ENCODE measurements around the gene MAP3K5.

MAP3K5 gene

DNA sequence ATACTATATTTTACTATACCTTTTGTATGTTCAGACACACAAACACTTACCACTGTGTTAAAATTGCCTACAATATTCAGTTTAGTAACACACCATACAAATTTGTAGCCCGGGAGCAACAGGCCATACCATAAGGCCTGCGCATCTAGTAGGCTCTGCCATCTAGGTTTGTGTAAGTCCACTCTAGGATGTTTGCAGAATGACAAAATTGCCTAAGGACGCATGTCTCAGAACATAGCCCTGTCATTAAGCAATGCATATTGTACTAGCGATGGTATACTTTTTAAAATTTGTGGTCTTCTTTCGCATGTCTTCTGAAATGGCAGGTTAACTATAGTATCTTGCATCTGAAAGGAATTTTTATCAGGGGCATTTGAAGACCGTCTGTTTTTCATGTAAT, 215.5 kb downstream of the MAP3K5 start:
- Histone ChIP-seq H3K4me1 (ENCODE audit: control insufficient read depth, insufficient read depth, low read length) (peaks cover 6% of the 10 kb centered on the region), H3K4me3 (ENCODE audit: low read length) (no peak overlapping the region), H3K9me3 (ENCODE audit: control insufficient read depth, low read length) (no peaks in the 10 kb centered on the region), H3K27me3 (replicated peaks; ENCODE audit: control insufficient read depth, insufficient read depth, low read length) (no peaks in the 10 kb centered on the region), H3K36me3 (ENCODE audit: control insufficient read depth, insufficient read depth, low read length, severe bottlenecking) (peaks cover 2% of the 10 kb centered on the region), H3K9ac (ENCODE audit: low read length) (no peak overlapping the region)
- no peak for DNase-seq (ENCODE audit: low read depth)

DNA sequence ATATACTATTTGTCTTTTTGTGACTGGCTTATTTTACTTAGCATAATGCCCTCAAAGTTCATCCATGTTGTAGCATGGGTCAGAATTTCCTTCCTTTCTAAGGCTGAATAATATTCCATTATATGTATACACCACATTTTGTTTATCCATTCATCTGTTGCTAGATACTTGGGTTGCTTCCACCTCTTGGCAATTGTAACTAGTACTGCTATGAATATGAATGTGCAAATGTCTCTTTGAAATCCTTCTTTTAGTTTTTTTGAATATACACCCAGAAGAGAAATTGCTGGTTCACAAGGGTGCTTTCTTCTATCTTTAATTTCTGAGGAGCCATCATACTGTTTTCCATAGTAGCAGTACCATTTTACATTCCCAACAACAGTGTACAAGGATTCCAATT, 220.8 kb downstream of the MAP3K5 start:
- no peak overlapping the region for H3K4me3 ChIP-seq (ENCODE audit: low read length)

DNA sequence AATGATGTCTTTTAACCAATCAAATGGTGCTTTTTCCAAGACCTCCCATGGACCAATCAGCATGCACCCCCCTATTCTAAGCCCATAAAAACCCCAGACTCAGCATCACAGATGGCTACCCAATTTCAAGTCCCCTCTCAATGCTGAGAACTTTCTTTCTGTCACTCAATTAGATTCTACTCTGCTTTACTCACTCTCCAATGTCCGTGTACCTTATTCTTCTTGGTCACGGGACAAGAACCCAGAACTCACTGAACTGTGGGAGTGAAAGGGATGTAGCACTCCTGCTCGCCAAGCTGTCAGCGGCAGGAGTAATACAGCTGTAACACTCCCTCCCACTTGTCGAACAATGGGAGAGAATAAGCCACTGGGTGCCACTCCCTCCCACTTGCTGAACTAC, 221.2 kb downstream of the MAP3K5 start:
- no peaks in the 10 kb centered on the region for H3K27me3 ChIP-seq (replicated peaks; ENCODE audit: control insufficient read depth, insufficient read depth, low read length)
- H3K36me3 ChIP-seq (ENCODE audit: control insufficient read depth, insufficient read depth, low read length, severe bottlenecking) = peaks cover 7% of the 10 kb centered on the region
- H3K4me1 ChIP-seq (ENCODE audit: control insufficient read depth, insufficient read depth, low read length) = peaks cover 6% of the 10 kb centered on the region
- H3K9me3 ChIP-seq (ENCODE audit: control insufficient read depth, low read length) = peaks cover 5% of the 10 kb centered on the region
- H3K9ac ChIP-seq (ENCODE audit: low read length) = no peak overlapping the region
- no peak for DNase-seq (ENCODE audit: low read depth)
- H3K4me3 ChIP-seq (ENCODE audit: low read length) = no peak overlapping the region

More for the DNA sequence above, 220.8 kb downstream of the MAP3K5 start:
- Histone ChIP-seq H3K9me3 (ENCODE audit: control insufficient read depth, low read length) (peaks cover 5% of the 10 kb centered on the region), H3K4me1 (ENCODE audit: control insufficient read depth, insufficient read depth, low read length) (peaks cover 6% of the 10 kb centered on the region), H3K9ac (ENCODE audit: low read length) (no peak overlapping the region), H3K36me3 (ENCODE audit: control insufficient read depth, insufficient read depth, low read length, severe bottlenecking) (peaks cover 7% of the 10 kb centered on the region), H3K27me3 (replicated peaks; ENCODE audit: control insufficient read depth, insufficient read depth, low read length) (no peaks in the 10 kb centered on the region)
- DNase-seq (ENCODE audit: low read depth) = no peak

- Histone ChIP-seq H3K4me1 (ENCODE audit: control insufficient read depth, insufficient read depth, low read length) (peaks cover 16% of the 10 kb centered on the region), H3K9me3 (ENCODE audit: control insufficient read depth, low read length) (peaks cover 5% of the 10 kb centered on the region), H3K27me3 (replicated peaks; ENCODE audit: control insufficient read depth, insufficient read depth, low read length) (no peaks in the 10 kb centered on the region), H3K36me3 (ENCODE audit: control insufficient read depth, insufficient read depth, low read length, severe bottlenecking) (peaks cover 4% of the 10 kb centered on the region), H3K9ac (ENCODE audit: low read length) (no peak overlapping the region), H3K4me3 (ENCODE audit: low read length) (no peak overlapping the region)
- no peak for DNase-seq (ENCODE audit: low read depth)
Measured at GRCh38 chr6:136568129-136568528, 224.1 kb downstream of the MAP3K5 start.

DNA sequence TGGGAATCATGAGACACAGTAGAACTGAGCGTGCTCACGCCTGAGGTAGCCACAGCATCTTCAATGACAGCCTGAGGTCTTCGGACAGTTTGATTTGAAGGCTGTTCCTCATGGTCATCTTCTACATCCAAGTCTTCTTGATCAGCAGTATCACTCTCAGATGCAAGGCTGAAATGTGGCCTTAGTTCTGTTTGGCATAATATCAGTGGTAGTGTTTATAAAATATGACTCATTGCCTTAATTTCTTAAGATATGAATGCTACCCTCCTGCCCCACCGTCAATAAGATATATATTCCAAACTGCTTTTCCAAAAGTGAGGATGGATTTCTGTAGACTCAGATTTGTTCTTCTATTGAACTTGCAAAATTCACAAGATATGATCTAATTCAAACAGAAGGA, 224.6 kb downstream of the MAP3K5 start:
- Histone ChIP-seq H3K9ac (ENCODE audit: low read length) (no peak overlapping the region), H3K36me3 (ENCODE audit: control insufficient read depth, insufficient read depth, low read length, severe bottlenecking) (peaks cover 4% of the 10 kb centered on the region), H3K4me1 (ENCODE audit: control insufficient read depth, insufficient read depth, low read length) (peaks cover 19% of the 10 kb centered on the region), H3K27me3 (replicated peaks; ENCODE audit: control insufficient read depth, insufficient read depth, low read length) (no peaks in the 10 kb centered on the region), H3K4me3 (ENCODE audit: low read length) (no peak overlapping the region), H3K9me3 (ENCODE audit: control insufficient read depth, low read length) (peaks cover 5% of the 10 kb centered on the region)
- DNase-seq (ENCODE audit: low read depth) = no peak

- H3K4me1 ChIP-seq (ENCODE audit: control insufficient read depth, insufficient read depth, low read length) = peaks cover 19% of the 10 kb centered on the region
- DNase-seq (ENCODE audit: low read depth) = no peak
- peaks cover 5% of the 10 kb centered on the region for H3K9me3 ChIP-seq (ENCODE audit: control insufficient read depth, low read length)
- H3K9ac ChIP-seq (ENCODE audit: low read length) = no peak overlapping the region
- H3K36me3 ChIP-seq (ENCODE audit: control insufficient read depth, insufficient read depth, low read length, severe bottlenecking) = peaks cover 4% of the 10 kb centered on the region
- H3K4me3 ChIP-seq (ENCODE audit: low read length) = no peak overlapping the region
- H3K27me3 ChIP-seq (replicated peaks; ENCODE audit: control insufficient read depth, insufficient read depth, low read length) = no peaks in the 10 kb centered on the region
Measured at GRCh38 chr6:136566851-136567250, 225.4 kb downstream of the MAP3K5 start.

GRCh38 chr6:136566007-136566487, 226.2 kb downstream of the MAP3K5 start:
- H3K36me3 ChIP-seq (ENCODE audit: control insufficient read depth, insufficient read depth, low read length, severe bottlenecking) = peaks cover 9% of the 10 kb centered on the region
- no peak overlapping the region for H3K9ac ChIP-seq (ENCODE audit: low read length)
- H3K4me1 ChIP-seq (ENCODE audit: control insufficient read depth, insufficient read depth, low read length) = peaks cover 19% of the 10 kb centered on the region
- peaks cover 2% of the 10 kb centered on the region for H3K9me3 ChIP-seq (ENCODE audit: control insufficient read depth, low read length)
- H3K4me3 ChIP-seq (ENCODE audit: low read length) = no peak overlapping the region
- DNase-seq (ENCODE audit: low read depth) = no peak
- H3K27me3 ChIP-seq (replicated peaks; ENCODE audit: control insufficient read depth, insufficient read depth, low read length) = no peaks in the 10 kb centered on the region

- Histone ChIP-seq H3K36me3 (ENCODE audit: control insufficient read depth, insufficient read depth, low read length, severe bottlenecking) (peaks cover 10% of the 10 kb centered on the region), H3K4me1 (ENCODE audit: control insufficient read depth, insufficient read depth, low read length) (peaks cover 19% of the 10 kb centered on the region), H3K9ac (ENCODE audit: low read length) (no peak overlapping the region), H3K4me3 (ENCODE audit: low read length) (no peak overlapping the region), H3K9me3 (ENCODE audit: control insufficient read depth, low read length) (no peaks in the 10 kb centered on the region), H3K27me3 (replicated peaks; ENCODE audit: control insufficient read depth, insufficient read depth, low read length) (no peaks in the 10 kb centered on the region)
- DNase-seq (ENCODE audit: low read depth) = no peak
Measured at GRCh38 chr6:136564180-136564579, 228.1 kb downstream of the MAP3K5 start.

- Histone ChIP-seq H3K4me1 (ENCODE audit: control insufficient read depth, insufficient read depth, low read length) (peaks cover 19% of the 10 kb centered on the region), H3K9me3 (ENCODE audit: control insufficient read depth, low read length) (no peaks in the 10 kb centered on the region), H3K36me3 (ENCODE audit: control insufficient read depth, insufficient read depth, low read length, severe bottlenecking) (peaks cover 10% of the 10 kb centered on the region), H3K9ac (ENCODE audit: low read length) (no peak overlapping the region), H3K27me3 (replicated peaks; ENCODE audit: control insufficient read depth, insufficient read depth, low read length) (no peaks in the 10 kb centered on the region), H3K4me3 (ENCODE audit: low read length) (no peak overlapping the region)
- no peak for DNase-seq (ENCODE audit: low read depth)
Measured at GRCh38 chr6:136563386-136564152, 228.7 kb downstream of the MAP3K5 start.

DNA sequence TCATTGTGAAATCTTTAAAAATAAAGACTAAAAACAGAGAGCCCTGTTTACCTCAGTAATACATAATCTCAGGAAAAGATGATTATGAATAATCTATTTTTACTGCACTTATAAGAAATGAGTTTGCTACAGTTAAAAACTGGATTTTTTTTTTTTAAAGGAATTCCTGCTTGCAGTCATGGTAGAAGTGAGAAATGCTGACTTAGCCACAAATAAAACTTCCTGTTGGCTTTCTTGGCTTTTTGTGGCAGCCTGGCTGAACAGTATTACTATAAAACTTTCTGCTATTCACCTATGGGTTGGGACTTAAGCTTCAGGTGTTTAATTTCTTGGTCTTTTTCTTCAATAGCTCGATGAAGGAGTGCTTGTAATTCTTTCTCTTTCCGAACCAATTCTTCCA, 230.1 kb downstream of the MAP3K5 start:
- DNase-seq (ENCODE audit: low read depth) = no peak
- no peaks in the 10 kb centered on the region for H3K27me3 ChIP-seq (replicated peaks; ENCODE audit: control insufficient read depth, insufficient read depth, low read length)
- peaks cover 10% of the 10 kb centered on the region for H3K36me3 ChIP-seq (ENCODE audit: control insufficient read depth, insufficient read depth, low read length, severe bottlenecking)
- H3K9me3 ChIP-seq (ENCODE audit: control insufficient read depth, low read length) = no peaks in the 10 kb centered on the region
- no peak overlapping the region for H3K9ac ChIP-seq (ENCODE audit: low read length)
- no peak overlapping the region for H3K4me3 ChIP-seq (ENCODE audit: low read length)
- H3K4me1 ChIP-seq (ENCODE audit: control insufficient read depth, insufficient read depth, low read length) = peaks cover 13% of the 10 kb centered on the region

GRCh38 chr6:136553166-136553787, 239.0 kb downstream of the MAP3K5 start:
- no peak for DNase-seq (ENCODE audit: low read depth)
- Histone ChIP-seq H3K27me3 (replicated peaks; ENCODE audit: control insufficient read depth, insufficient read depth, low read length) (peaks cover 17% of the 10 kb centered on the region), H3K9ac (ENCODE audit: low read length) (no peak overlapping the region), H3K36me3 (ENCODE audit: control insufficient read depth, insufficient read depth, low read length, severe bottlenecking) (no peaks in the 10 kb centered on the region), H3K9me3 (ENCODE audit: control insufficient read depth, low read length) (no peaks in the 10 kb centered on the region), H3K4me1 (ENCODE audit: control insufficient read depth, insufficient read depth, low read length) (peaks cover 6% of the 10 kb centered on the region), H3K4me3 (ENCODE audit: low read length) (no peak overlapping the region)

Data from adipocyte (in vitro differentiated cells).